CD4-positive, alpha-beta memory T cell (primary cell): ENCODE measurements around the gene RER1. TPM values are rescaled to one million over a fixed set of nuclear protein-coding genes. Genes with fewer than 3 reads are reported as not detected.
A peak's percentile ranks its signal among the peaks of the same experiment; 100 is the strongest.

Experiments
- CTCF ChIA-PET: fragments of 350-600 bp; sonication (Branson Sonifier 250); formaldehyde crosslinking; loops from one replicate; lab custom pipeline; 2021; ENCODE audit warnings: inconsistent platforms; ENCODE audit not compliant: partially characterized antibody; lab: Charles Lee
- POLR2A ChIA-PET: fragments of 350-600 bp; sonication (Branson Sonifier 250); formaldehyde crosslinking; loops from one replicate; lab custom pipeline; 2021; ENCODE audit not compliant: partially characterized antibody; lab: Charles Lee
- DNase-seq, 5 donors: peaks; one replicate each; pipeline versions ENCODE4 v3.0.0 to v3.0.0-alpha.2; 2020 to 2022; ENCODE audit warnings: mixed read lengths in 1 of 5
- H3K27ac ChIP-seq: one replicate; pipeline ENCODE4 v1.7.0; 2013; ENCODE audit warnings: low read depth, low read length
- H3K27me3 ChIP-seq: 2 replicates; pipeline ENCODE4 v1.7.0; 2013; ENCODE audit warnings: mild to moderate bottlenecking, low read length, moderate library complexity; ENCODE audit not compliant: insufficient read depth
- H3K36me3 ChIP-seq: 2 replicates; pipeline ENCODE4 v1.7.0; 2013; ENCODE audit warnings: mild to moderate bottlenecking, low read length, moderate library complexity; ENCODE audit not compliant: insufficient read depth
- H3K4me1 ChIP-seq: 2 replicates; pipeline ENCODE4 v1.7.0; 2013; ENCODE audit warnings: mild to moderate bottlenecking, low read length, moderate library complexity; ENCODE audit not compliant: insufficient read depth
- H3K4me3 ChIP-seq, 2 donors: one replicate each; pipeline ENCODE4 v1.7.0; 2013; ENCODE audit warnings: low read length in 2 of 2, mild to moderate bottlenecking in 1 of 2
- H3K9me3 ChIP-seq, 2 donors: one replicate each; pipeline ENCODE4 v1.7.0; 2013; ENCODE audit warnings: low read length in 2 of 2, control low read depth in 1 of 2; ENCODE audit not compliant: control insufficient read depth in 1 of 2
- H3K27ac Mint-ChIP-seq, 7 donors: one replicate each; pipeline ENCODE4 v1.8.0; 2020 to 2021; ENCODE audit warnings: mixed read lengths in 7 of 7, mild to moderate bottlenecking in 6 of 7, inconsistent platforms in 3 of 7, moderate library complexity in 3 of 7
- H3K27me3 Mint-ChIP-seq, 2 donors: one replicate each; pipeline ENCODE4 v1.8.0; 2020 to 2021; ENCODE audit warnings: mixed read lengths in 2 of 2
- H3K36me3 Mint-ChIP-seq, 2 donors: one replicate each; pipeline ENCODE4 v1.8.0; 2020 to 2021; ENCODE audit warnings: mixed read lengths in 2 of 2, inconsistent platforms in 1 of 2, mild to moderate bottlenecking in 1 of 2
- H3K4me1 Mint-ChIP-seq, 4 donors: one replicate each; pipeline ENCODE4 v1.8.0; 2020 to 2021; ENCODE audit warnings: mixed read lengths in 4 of 4, mild to moderate bottlenecking in 1 of 4
- H3K4me3 Mint-ChIP-seq, 8 donors: one replicate each; pipeline ENCODE4 v1.8.0; 2020 to 2021; ENCODE audit warnings: mixed read lengths in 8 of 8, mild to moderate bottlenecking in 7 of 8, moderate library complexity in 6 of 8, inconsistent platforms in 3 of 8
- H3K9me3 Mint-ChIP-seq, 8 donors: one replicate each; pipeline ENCODE4 v1.8.0; 2020 to 2021; ENCODE audit warnings: mixed read lengths in 8 of 8, mild to moderate bottlenecking in 5 of 8, inconsistent platforms in 3 of 8, moderate library complexity in 1 of 8
- intact Hi-C: fragments of 100-400 bp; cut with micrococcal nuclease; formaldehyde crosslinking; loops from one replicate; pipeline ENCODE4 v1.15.1; 2023
- polyA plus RNA-seq, 2 donors: library from polyadenylated mRNA; unstranded; fragments of 300-500 nt; fragmentation: Illumina TruSeq; gene quantifications; one replicate each; pipeline ENCODE4 v1.2.3, GENCODE V29; 2021
- total RNA-seq, 2 experiments: library from RNA; stranded (reverse); gene quantifications; one replicate each; pipeline ENCODE4 v1.2.3, GENCODE V29; 2021

The RER1 gene
- total and polyA plus RNA-seq, 4 experiments from 2014 or later: 131 to 221 (median 150) TPM

DNA sequence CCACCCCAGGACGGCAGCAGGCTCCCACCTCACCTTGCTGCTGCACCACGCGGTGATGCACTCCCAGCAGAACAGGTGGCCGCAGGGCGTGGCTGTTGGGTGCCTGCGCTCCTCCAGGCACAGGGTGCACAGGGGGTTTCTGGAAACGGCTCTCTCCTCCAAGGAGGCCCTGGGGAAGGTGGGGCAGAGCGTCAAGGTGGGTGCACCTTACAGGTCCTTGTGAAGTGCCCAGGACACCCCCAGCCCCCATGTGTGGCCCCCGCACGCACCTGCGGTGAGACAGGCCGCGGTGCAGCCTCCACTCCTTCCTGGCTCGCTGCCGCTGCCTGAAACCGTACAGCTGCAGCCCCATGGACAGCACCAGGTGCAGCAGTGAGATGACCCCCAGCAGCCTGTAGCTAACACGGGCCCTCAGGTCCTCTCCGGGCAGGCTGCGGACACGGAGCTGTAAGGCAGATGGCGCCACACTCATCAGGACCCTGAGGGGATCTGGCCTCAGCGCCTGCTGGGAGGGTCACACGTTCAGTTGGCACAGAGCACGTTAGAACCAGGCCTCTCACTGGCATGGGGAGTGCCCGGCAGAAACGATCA lies 14.9 kb downstream of the RER1 start:
- CTCF ChIA-PET: no interaction called here
- no peaks in the 10 kb centered on the region for H3K27me3 ChIP-seq
- Mint-ChIP-seq H3K9me3 (no peaks in the 10 kb centered on the region), H3K27me3 (no peaks in the 10 kb centered on the region), H3K27ac (peak overlapping the region in 1 of 7 donors; percentile 80), H3K36me3 (peaks cover 22 to 50% of the 10 kb centered on the region in 2 donors), H3K4me3 (no peak overlapping the region), H3K4me1 (peaks cover 0 to 13% (median 3%) of the 10 kb centered on the region in 4 donors)
- no peak overlapping the region for H3K4me3 ChIP-seq
- H3K27ac ChIP-seq: no peak overlapping the region
- DNase-seq: peak in 1 of 5 donors; percentile 39
- H3K36me3 ChIP-seq: peaks cover 42% of the 10 kb centered on the region
- POLR2A ChIA-PET: interaction anchor here (0.9 to 2.1 kb wide), 2 partner anchors 15 to 179 kb away, joined by 3 to 8 read pairs; partner anchors contain the start of genes MORN1 and RER1
- no peaks in the 10 kb centered on the region for H3K9me3 ChIP-seq
- intact Hi-C loops: no loop called here
- H3K4me1 ChIP-seq: peaks cover 4% of the 10 kb centered on the region

DNA sequence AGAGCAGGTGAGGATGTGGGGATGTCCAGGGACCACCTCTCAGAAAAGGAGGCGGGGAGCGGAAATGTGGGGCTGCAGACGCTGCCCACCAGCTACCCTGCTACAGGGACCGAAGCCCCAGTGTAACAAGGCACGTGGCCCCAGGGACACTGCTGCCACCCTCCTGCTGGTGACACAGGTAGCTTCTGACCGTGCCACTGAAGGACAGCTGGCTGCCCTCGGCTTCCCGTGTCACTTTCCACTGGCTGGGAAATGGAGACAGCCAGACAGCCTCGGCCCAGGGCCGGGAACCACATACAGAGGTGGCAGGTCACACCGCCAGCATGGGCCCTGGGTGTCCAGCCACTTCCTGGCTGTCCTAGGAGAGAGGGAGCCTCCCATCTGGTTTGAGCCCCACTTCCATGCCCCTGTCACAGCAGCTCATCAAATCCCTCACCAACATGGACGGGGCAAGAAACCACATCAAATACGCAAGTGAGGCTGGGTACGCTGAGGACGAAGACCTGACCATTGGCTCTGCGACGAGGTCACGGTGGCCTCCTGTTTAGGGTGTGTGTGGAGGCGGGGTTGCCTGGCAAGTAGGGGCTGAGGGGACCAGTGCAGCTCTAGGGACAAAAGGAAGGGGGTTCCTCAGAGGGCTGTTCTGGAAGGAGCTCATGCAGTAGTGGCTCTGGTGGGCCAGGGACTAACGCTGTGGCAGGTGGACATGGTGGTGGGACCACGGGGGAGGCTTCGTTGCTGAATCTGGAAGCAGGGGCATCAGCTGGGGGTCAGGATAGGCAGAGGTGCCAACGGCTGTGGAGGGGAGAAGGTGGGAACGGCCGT lies 15.7 kb downstream of the RER1 start:
- peaks cover 9% of the 10 kb centered on the region for H3K4me1 ChIP-seq
- Mint-ChIP-seq H3K9me3 (no peaks in the 10 kb centered on the region), H3K4me1 (peaks cover 0 to 14% (median 5%) of the 10 kb centered on the region in 4 donors), H3K36me3 (peaks cover 14 to 44% of the 10 kb centered on the region in 2 donors), H3K27ac (peak overlapping the region in 3 of 7 donors; percentile 76 to 88 (median 80)), H3K27me3 (no peaks in the 10 kb centered on the region), H3K4me3 (peak overlapping the region in 2 of 8 donors; percentile 24 to 43)
- DNase-seq: peak in 1 of 5 donors; percentile 13
- H3K9me3 ChIP-seq: no peaks in the 10 kb centered on the region
- ChIA-PET CTCF (no interaction called here), POLR2A (interaction anchor here (0.9 to 2.1 kb wide), 3 partner anchors 14 to 178 kb away, joined by 3 to 8 read pairs (median 3); partner anchors contain the start of genes MORN1 and RER1)
- H3K4me3 ChIP-seq: no peak overlapping the region
- intact Hi-C loops: no loop called here
- no peak overlapping the region for H3K27ac ChIP-seq
- H3K36me3 ChIP-seq: peaks cover 34% of the 10 kb centered on the region
- no peaks in the 10 kb centered on the region for H3K27me3 ChIP-seq

GRCh38 chr1:2407991-2408275 lies 16.3 kb downstream of the RER1 start:
- no peaks in the 10 kb centered on the region for H3K27me3 ChIP-seq
- no peak overlapping the region for H3K27ac ChIP-seq
- H3K36me3 ChIP-seq: peaks cover 28% of the 10 kb centered on the region
- Mint-ChIP-seq H3K4me3 (no peak overlapping the region), H3K36me3 (peaks cover 11 to 39% of the 10 kb centered on the region in 2 donors), H3K27me3 (no peaks in the 10 kb centered on the region), H3K9me3 (no peaks in the 10 kb centered on the region), H3K27ac (no peak overlapping the region), H3K4me1 (peaks cover 0 to 14% (median 5%) of the 10 kb centered on the region in 4 donors)
- intact Hi-C loops: no loop called here
- ChIA-PET POLR2A (interaction anchor here (1.2 to 2.1 kb wide), 2 partner anchors 15 to 16 kb away, joined by 3 to 8 read pairs; partner anchors contain the start of genes MORN1 and RER1), CTCF (no interaction called here)
- peak in 1 of 5 donors; percentile 29 for DNase-seq
- H3K9me3 ChIP-seq: no peaks in the 10 kb centered on the region
- peaks cover 9% of the 10 kb centered on the region for H3K4me1 ChIP-seq
- no peak overlapping the region for H3K4me3 ChIP-seq

DNA sequence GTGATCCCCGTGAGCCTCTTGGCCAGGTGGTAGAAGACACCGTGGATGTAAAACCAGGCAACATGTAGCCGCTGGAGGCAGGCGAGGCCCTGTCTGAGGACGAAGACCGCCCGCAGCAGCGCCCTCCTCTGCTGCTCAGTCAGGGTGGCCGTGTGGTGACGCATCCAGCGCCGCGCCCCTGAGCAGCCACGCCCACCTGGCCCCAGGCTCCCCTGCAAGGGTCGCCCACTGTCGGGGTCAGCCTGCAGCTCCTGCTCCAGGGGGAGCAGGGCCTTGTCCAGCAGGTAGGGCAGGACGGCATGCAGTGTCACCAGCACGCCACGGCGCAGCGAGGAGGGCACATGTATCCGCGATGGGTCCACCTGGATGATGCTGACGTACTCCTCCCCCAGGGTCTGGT lies 16.8 kb downstream of the RER1 start:
- H3K36me3 Mint-ChIP-seq: peaks cover 8 to 35% of the 10 kb centered on the region in 2 donors
- Histone ChIP-seq H3K36me3 (peaks cover 23% of the 10 kb centered on the region), H3K9me3 (no peaks in the 10 kb centered on the region), H3K27ac (no peak overlapping the region), H3K4me1 (peaks cover 13% of the 10 kb centered on the region), H3K4me3 (no peak overlapping the region), H3K27me3 (no peaks in the 10 kb centered on the region)
- H3K27ac Mint-ChIP-seq: peak overlapping the region in 1 of 7 donors; percentile 60
- ChIA-PET CTCF (no interaction called here), POLR2A (interaction anchor here (1.1 to 2.2 kb wide), 3 partner anchors 15 to 115 kb away, joined by 3 to 5 read pairs (median 4); partner anchors contain the start of genes MORN1 and RER1)
- no peaks in the 10 kb centered on the region for H3K9me3 Mint-ChIP-seq
- H3K27me3 Mint-ChIP-seq: no peaks in the 10 kb centered on the region
- intact Hi-C loops: no loop called here
- peaks cover 0 to 15% (median 5%) of the 10 kb centered on the region in 4 donors for H3K4me1 Mint-ChIP-seq
- DNase-seq: peak in 1 of 5 donors; percentile 32
- no peak overlapping the region for H3K4me3 Mint-ChIP-seq

DNA sequence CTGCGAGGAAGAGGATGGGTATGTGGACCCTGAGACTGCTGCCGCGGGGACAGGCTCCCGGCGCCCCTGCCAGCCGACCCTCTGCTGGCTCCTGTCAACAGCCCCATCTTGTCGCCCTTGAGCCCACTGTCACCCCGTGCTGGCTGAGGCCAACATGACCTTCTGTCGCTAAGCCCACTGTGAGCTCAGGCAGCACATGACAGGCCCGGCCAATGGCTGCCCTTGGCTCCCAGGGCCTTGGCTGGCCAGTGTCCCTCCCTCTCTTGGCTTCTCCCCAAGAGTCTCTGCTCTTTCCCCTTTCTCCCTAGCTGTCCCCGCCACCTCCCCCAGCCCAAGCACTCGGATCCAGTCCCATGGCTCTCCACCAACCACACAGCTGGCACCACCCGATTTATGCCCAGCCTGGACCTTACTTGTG lies 17.2 kb downstream of the RER1 start:
- peaks cover 17% of the 10 kb centered on the region for H3K4me1 ChIP-seq
- no peaks in the 10 kb centered on the region for H3K27me3 ChIP-seq
- Mint-ChIP-seq H3K4me1 (peaks cover 0 to 19% (median 6%) of the 10 kb centered on the region in 4 donors), H3K27me3 (no peaks in the 10 kb centered on the region), H3K36me3 (peaks cover 3 to 31% of the 10 kb centered on the region in 2 donors), H3K27ac (peak overlapping the region in 1 of 7 donors; percentile 31), H3K4me3 (peak overlapping the region in 1 of 8 donors; percentile 25), H3K9me3 (no peaks in the 10 kb centered on the region)
- H3K27ac ChIP-seq: no peak overlapping the region
- intact Hi-C loops: no loop called here
- peaks cover 23% of the 10 kb centered on the region for H3K36me3 ChIP-seq
- ChIA-PET CTCF (no interaction called here), POLR2A (interaction anchor here (1.1 to 2.2 kb wide), 3 partner anchors 15 to 115 kb away, joined by 3 to 5 read pairs (median 4); partner anchors contain the start of genes MORN1 and RER1)
- H3K4me3 ChIP-seq: no peak overlapping the region
- no peak for DNase-seq
- no peaks in the 10 kb centered on the region for H3K9me3 ChIP-seq

DNA sequence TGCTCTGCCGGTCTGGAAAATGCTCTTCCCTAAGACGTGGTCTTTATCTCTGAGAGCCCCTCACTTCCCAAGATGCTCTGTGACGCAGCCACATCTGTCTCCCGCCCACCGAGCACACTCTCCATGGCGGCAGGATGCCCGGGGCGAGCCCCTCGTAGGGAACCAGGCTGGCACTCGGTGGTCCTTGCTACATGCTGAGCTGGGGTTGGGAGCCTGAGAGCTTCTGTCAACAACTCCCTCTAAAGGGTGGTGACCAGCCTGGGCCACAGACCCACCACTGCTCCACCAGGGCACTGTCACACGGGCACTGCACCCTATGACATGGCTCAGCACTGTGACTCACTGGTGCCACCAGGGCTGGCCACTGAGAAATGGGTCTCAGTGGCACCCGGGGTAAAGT lies 18.1 kb downstream of the RER1 start:
- no peaks in the 10 kb centered on the region for H3K9me3 Mint-ChIP-seq
- DNase-seq: no peak
- Histone ChIP-seq H3K4me3 (no peak overlapping the region), H3K27ac (no peak overlapping the region), H3K36me3 (peaks cover 15% of the 10 kb centered on the region), H3K4me1 (peaks cover 26% of the 10 kb centered on the region), H3K9me3 (no peaks in the 10 kb centered on the region), H3K27me3 (no peaks in the 10 kb centered on the region)
- H3K4me3 Mint-ChIP-seq: no peak overlapping the region
- H3K27ac Mint-ChIP-seq: no peak overlapping the region
- ChIA-PET CTCF (no interaction called here), POLR2A (interaction anchor here (0.9 to 2.2 kb wide), 3 partner anchors 16 to 138 kb away, joined by 3 to 5 read pairs (median 3); no protein-coding TSS in a partner anchor)
- H3K36me3 Mint-ChIP-seq: peaks cover 0 to 29% of the 10 kb centered on the region in 2 donors
- H3K4me1 Mint-ChIP-seq: peaks cover 7 to 28% (median 13%) of the 10 kb centered on the region in 4 donors
- H3K27me3 Mint-ChIP-seq: no peaks in the 10 kb centered on the region
- intact Hi-C loops: loop anchor here (5.0 kb wide), 3 partner anchors 393 to 1013 kb away; partner anchors contain the start of gene TTC34
